DMS153 treated with DMSO at 0.1 percent for 48 hours (cell line): Measurements from ENCODE around the gene WDR90.

ENCODE experiments used
- DNase-seq: peaks from one replicate; lab custom pipeline; 2025; ENCODE audit not compliant: unreplicated experiment; lab: John Stamatoyannopoulos, UW

Gene WDR90

GRCh38 chr16:674214-674881 is 25.2 kb downstream of the WDR90 start:
- no peak for DNase-seq

GRCh38 chr16:674968-675883 is 26.1 kb downstream of the WDR90 start, which contains the start of gene RHBDL1:
Gene RHBDL1, plus strand, starts transcription at chr16:675671. Its CDS starts 120 bp downstream, at chr16:675791.
- DNase-seq: no peak

GRCh38 chr16:675884-676564 is 26.9 kb downstream of the WDR90 start:
- DNase-seq: no peak

- DNase-seq: no peak
Measured at GRCh38 chr16:676565-676902, 27.4 kb downstream of the WDR90 start.

GRCh38 chr16:676913-677312 is 27.7 kb downstream of the WDR90 start:
- DNase-seq: peak; percentile 77

- no peak for DNase-seq
Measured at GRCh38 chr16:677316-678190, 28.4 kb downstream of the WDR90 start.

GRCh38 chr16:678209-678857 is 29.2 kb downstream of the WDR90 start:
- no peak for DNase-seq

- DNase-seq: peak; percentile 55
Measured at GRCh38 chr16:678858-679813, 30.0 kb downstream of the WDR90 start.

- peak; percentile 67 for DNase-seq
Measured at GRCh38 chr16:679814-680624, 30.9 kb downstream of the WDR90 start, which contains the start of gene STUB1. Gene STUB1, plus strand, starts transcription at chr16:680410. Its CDS starts 116 bp downstream, at chr16:680526.

GRCh38 chr16:680625-680945 is 31.4 kb downstream of the WDR90 start:
- no peak for DNase-seq

- no peak for DNase-seq
Measured at GRCh38 chr16:680967-681745, 32.0 kb downstream of the WDR90 start.

- DNase-seq: no peak
Measured at GRCh38 chr16:681746-682427, 32.7 kb downstream of the WDR90 start.

GRCh38 chr16:682493-683395 is 33.6 kb downstream of the WDR90 start:
- no peak for DNase-seq

- no peak for DNase-seq
Measured at GRCh38 chr16:683396-684070, 34.4 kb downstream of the WDR90 start.

- DNase-seq: peak; percentile 90
Measured at GRCh38 chr16:684071-684794, 35.1 kb downstream of the WDR90 start, which contains the start of gene JMJD8. Gene JMJD8, minus strand, starts transcription at chr16:684334. Its CDS starts 15 bp downstream, at chr16:684319.
